GM21528 (cell line): ENCODE results near the gene CASP8.

Experiments used
- ATAC-seq: cut with Tn5 transposase; IDR thresholded peaks from one replicate; pipeline ENCODE4 v1.9.1; 2021; ENCODE audit warnings: mild to moderate bottlenecking, moderate library complexity; ENCODE audit not compliant: unreplicated experiment, low FRiP score

Gene CASP8

GRCh38 chr2:201260302-201260800 is at the start of gene CASP8:
Gene CASP8 (plus strand): TSS chr2:201260536. CDS start chr2:201266487, 5,951 bp downstream.
- peak; percentile 36 for ATAC-seq

GRCh38 chr2:201215963-201216362 is 44.4 kb upstream of the CASP8 start:
- no peak for ATAC-seq

GRCh38 chr2:201216918-201217317 is 43.4 kb upstream of the CASP8 start:
- ATAC-seq, result no peak

GRCh38 chr2:201218780-201219179 is 41.6 kb upstream of the CASP8 start:
- no peak for ATAC-seq

- ATAC-seq, result no peak
Observed at GRCh38 chr2:201219328-201220096, 40.8 kb upstream of the CASP8 start.

GRCh38 chr2:201220102-201220570 is 40.2 kb upstream of the CASP8 start:
- no peak for ATAC-seq

- ATAC-seq, result peak; percentile 90
Observed at GRCh38 chr2:201223089-201224073, 37.0 kb upstream of the CASP8 start.

GRCh38 chr2:201228271-201228911 is 31.9 kb upstream of the CASP8 start:
- ATAC-seq, result no peak

GRCh38 chr2:201228912-201229290 is 31.4 kb upstream of the CASP8 start:
- ATAC-seq, result no peak

- peak; percentile 41 for ATAC-seq
Observed at GRCh38 chr2:201231781-201232466, 28.4 kb upstream of the CASP8 start.

- no peak for ATAC-seq
Observed at GRCh38 chr2:201232467-201232815, 27.9 kb upstream of the CASP8 start.

- ATAC-seq, result peak; percentile 95
Observed at GRCh38 chr2:201233192-201233811, 27.0 kb upstream of the CASP8 start.

GRCh38 chr2:201233812-201234662 is 26.3 kb upstream of the CASP8 start:
- peak; percentile 38 for ATAC-seq

- no peak for ATAC-seq
Observed at GRCh38 chr2:201234663-201235135, 25.6 kb upstream of the CASP8 start.

GRCh38 chr2:201235860-201236811 is 24.2 kb upstream of the CASP8 start:
- ATAC-seq, result no peak

- no peak for ATAC-seq
Observed at GRCh38 chr2:201237486-201238123, 22.7 kb upstream of the CASP8 start.
